NOMO-1 treated with dmso at 0.1 percent for 144 hours (cell line): ENCODE measurements around the gene PDE6B.
"Not testable (repeated sequence)": the region's sequence is repeated elsewhere in the genome, so short reads cannot be mapped to it uniquely, and the experiment has no call there.

Source experiments
- DNase-seq: peaks from one replicate; lab custom pipeline; 2025; ENCODE audit not compliant: unreplicated experiment; lab: John Stamatoyannopoulos, UW

The PDE6B gene

GRCh38 chr4:656436-657337 lies 31.3 kb downstream of the PDE6B start:
- no peak for DNase-seq

- DNase-seq = no peak
These were observed 32.0 kb downstream of the PDE6B start for GRCh38 chr4:657338-657833.

- DNase-seq = no peak
These were observed 32.7 kb downstream of the PDE6B start for GRCh38 chr4:657834-658667.

GRCh38 chr4:658681-659667 lies 33.6 kb downstream of the PDE6B start:
- no peak for DNase-seq

- no peak for DNase-seq
These were observed 34.5 kb downstream of the PDE6B start for GRCh38 chr4:659851-660250.

- DNase-seq = no peak
These were observed 35.0 kb downstream of the PDE6B start for GRCh38 chr4:660401-660800.

- no peak for DNase-seq
These were observed 35.9 kb downstream of the PDE6B start for GRCh38 chr4:661231-661630.

GRCh38 chr4:661881-662761 lies 36.7 kb downstream of the PDE6B start:
- DNase-seq = no peak

- DNase-seq = no peak
These were observed 37.7 kb downstream of the PDE6B start for GRCh38 chr4:663046-663437.

- DNase-seq = no peak
These were observed 38.4 kb downstream of the PDE6B start for GRCh38 chr4:663438-664428.

- no peak for DNase-seq
These were observed 39.4 kb downstream of the PDE6B start for GRCh38 chr4:664713-665231.

- DNase-seq = no peak
These were observed 40.0 kb downstream of the PDE6B start for GRCh38 chr4:665381-665750.

GRCh38 chr4:665751-666435 lies 40.5 kb downstream of the PDE6B start:
- no peak for DNase-seq

GRCh38 chr4:666436-666810 lies 41.0 kb downstream of the PDE6B start:
- DNase-seq = no peak

- no peak for DNase-seq
These were observed 41.6 kb downstream of the PDE6B start for GRCh38 chr4:666822-667544.

- DNase-seq = no peak
These were observed 42.2 kb downstream of the PDE6B start for GRCh38 chr4:667545-667925.

- DNase-seq = not testable (repeated sequence)
These were observed 42.8 kb downstream of the PDE6B start for GRCh38 chr4:668219-668618.
